Measurements from ENCODE around the gene ACOX2. TPM values are rescaled to one million over a fixed set of nuclear protein-coding genes. Genes with fewer than 3 reads are reported as not detected.

Gene ACOX2
- total and polyA plus RNA-seq, 2 of the 13 experiments (the other 11 are each of a cell fraction or from before 2014, with no cell fraction given), result 42.6 to 98.5 TPM

DNA sequence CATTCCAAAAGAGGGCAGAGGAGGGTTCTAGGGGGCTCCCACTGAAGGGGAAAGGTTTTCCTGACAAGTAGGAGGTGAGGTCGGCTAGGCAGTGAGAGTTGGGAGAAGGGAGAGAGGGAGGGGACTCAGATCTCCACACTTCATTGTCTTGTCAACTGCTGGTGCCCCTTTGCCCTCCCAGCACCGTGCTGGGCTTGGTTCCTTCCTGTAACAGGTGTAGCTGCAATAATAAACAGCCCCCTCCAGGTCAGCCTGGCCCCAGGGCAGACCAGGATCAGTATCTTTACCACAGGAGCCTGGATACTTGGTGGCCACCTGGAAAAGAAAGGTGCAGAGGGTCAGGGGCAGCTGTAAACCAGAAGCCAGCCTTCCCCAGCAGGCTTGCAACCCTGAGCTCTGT, 48.0 kb downstream of the ACOX2 start:
- ATAC-seq, result no peak
- Histone ChIP-seq H4K20me1 (ENCODE audit: insufficient read depth, low read length) (0 out of 2 replicates have a peak, but pooled peaks cover 3% of the 10 kb centered on the region), H3K4me1 (ENCODE audit: insufficient read depth, low read length) (peaks cover 84% of the 10 kb centered on the region), H3K79me2 (ENCODE audit: insufficient read depth, low read length) (peaks cover 17% of the 10 kb centered on the region), H3K4me3 (replicated peaks in 1 of 3; ENCODE audit: insufficient read depth in 1 of 3, low read depth in 2 of 3, low read length in 3 of 3) (peak overlapping the region in 1 of 3 experiments; percentile 27; a peak in 1 of 6 replicates), H3K36me3 (replicated peaks in 1 of 2; ENCODE audit: control insufficient read depth in 1 of 2, insufficient read depth in 2 of 2, low read length in 2 of 2) (no peaks in the 10 kb centered on the region), H3K27ac (ENCODE audit: extremely low read length, insufficient read depth, low read length) (no peak overlapping the region), H2AFZ (ENCODE audit: low read length) (no peak overlapping the region), H3K9me3 (ENCODE audit: low read length) (no peaks in the 10 kb centered on the region), H3K27me3 (ENCODE audit: control insufficient read depth in 1 of 2, insufficient read depth in 2 of 2, low read length in 2 of 2) (peaks cover 0 to 2% of the 10 kb centered on the region in 2 experiments; a peak in 3 of 5 replicates), H3K4me2 (ENCODE audit: low read depth, low read length) (peak overlapping the region; percentile 54), H3K9ac (ENCODE audit: insufficient read depth, low read depth, low read length) (peak overlapping the region; percentile 8; the same call in 1 of the 2 replicates)
- in situ Hi-C loops (cut with HindIII; ENCODE audit: extremely low pct_ligation_motif_present, low pct_unique_long_range_greater_than_20kb) (no loop called here), intact Hi-C loops (cut with micrococcal nuclease; ENCODE audit: unreplicated experiment) (no loop called here)
- ChIA-PET CTCF (ENCODE audit: low intra/inter-chr PET ratio, low total read pairs) (no interaction called here), POLR2A (interaction anchor here (0.7 to 1.2 kb wide), 2 partner anchors 14 to 56 kb away, joined by 3 read pairs; partner anchors contain the start of gene PDHB)
- no peak for DNase-seq (ENCODE audit: low spot score)
- BruUV-seq (replicated peaks), result no TSS peak
- no peak for FAIRE-seq
- WGBS (ENCODE audit: low lambda C conversion rate), result 0% methylated on average over 2 of the region's 2 CpGs
- TF ChIP-seq AHR (CRISPR knock-in tag; IDR thresholded peaks at IDR 0.05), result no peak
- TF ChIP-seq SAP130 (CRISPR knock-in tag; IDR thresholded peaks at IDR 0.05; ENCODE audit: low read depth), result no peak
- no peak for TF ChIP-seq TBL1XR1 (IDR thresholded peaks at IDR 0.05; ENCODE audit: borderline replicate concordance, low read length, partially characterized antibody)
- no peak for TF ChIP-seq SP5 (CRISPR knock-in tag; IDR thresholded peaks at IDR 0.05; ENCODE audit: borderline replicate concordance, low read depth)
- 0 out of 2 replicates have a peak, but pooled peaks have one; percentile 16 for TF ChIP-seq SALL1 (CRISPR knock-in tag; IDR thresholded peaks at IDR 0.05)
- TF ChIP-seq ZBTB7B (CRISPR knock-in tag; IDR thresholded peaks at IDR 0.05), result no peak
- no peak for TF ChIP-seq MEF2D (CRISPR knock-in tag; IDR thresholded peaks at IDR 0.05)
- no peak for TF ChIP-seq ZNF841 (CRISPR knock-in tag; IDR thresholded peaks at IDR 0.05; ENCODE audit: borderline replicate concordance)
- TF ChIP-seq GTF2F1 (IDR thresholded peaks at IDR 0.05; ENCODE audit: low read length), result no peak
- TF ChIP-seq ZNF12 (CRISPR knock-in tag; IDR thresholded peaks at IDR 0.05), result peak; percentile 96
- TF ChIP-seq ZNF567 (CRISPR knock-in tag; IDR thresholded peaks at IDR 0.05; ENCODE audit: borderline replicate concordance), result no peak
- TF ChIP-seq ZNF883 (CRISPR knock-in tag; IDR thresholded peaks at IDR 0.05; ENCODE audit: not compliant biosample characterization), result no peak
- no peak for TF ChIP-seq NBN (conservative IDR thresholded peaks at IDR 0.05)
- TF ChIP-seq PTBP1 (IDR thresholded peaks at IDR 0.05; ENCODE audit: low read depth, low read length, poor library complexity, severe bottlenecking), result no peak
- no peak for TF ChIP-seq ZNF660 (CRISPR knock-in tag; IDR thresholded peaks at IDR 0.05; ENCODE audit: borderline replicate concordance, low read depth)
- TF ChIP-seq ATRX (CRISPR knock-in tag; IDR thresholded peaks at IDR 0.05; ENCODE audit: borderline replicate concordance), result no peak
- TF ChIP-seq U2AF1 (optimal IDR thresholded peaks at IDR 0.05; ENCODE audit: low read depth, low read length), result no peak
- no peak for TF ChIP-seq ZNF772 (CRISPR knock-in tag; IDR thresholded peaks at IDR 0.05)
- no peak for TF ChIP-seq ZNF431 (CRISPR knock-in tag; IDR thresholded peaks at IDR 0.05; ENCODE audit: borderline replicate concordance, low read depth)
- TF ChIP-seq SIX4 (CRISPR knock-in tag; IDR thresholded peaks at IDR 0.05), result no peak
- no peak for TF ChIP-seq ZNF260 (CRISPR knock-in tag; IDR thresholded peaks at IDR 0.05; ENCODE audit: borderline replicate concordance, low read depth)
- no peak for TF ChIP-seq ZNF75D (CRISPR knock-in tag; IDR thresholded peaks at IDR 0.05; ENCODE audit: borderline replicate concordance)
- 0 out of 2 replicates have a peak, but pooled peaks have one; percentile 59 for TF ChIP-seq ZKSCAN5 (CRISPR knock-in tag; IDR thresholded peaks at IDR 0.05)
- no peak for TF ChIP-seq POLR2A (IDR thresholded peaks at IDR 0.05; ENCODE audit: insufficient read depth in 1 of 2, low read depth in 2 of 2, low read length in 2 of 2)
- no peak for TF ChIP-seq SOX13 (IDR thresholded peaks at IDR 0.05)
- 0 out of 4 replicates have a peak, but pooled peaks of 1 of the 2 experiments have one; percentile 7 for TF ChIP-seq SOX13 (CRISPR knock-in tag; conservative IDR thresholded peaks at IDR 0.05 in 1 of 2, IDR thresholded peaks at IDR 0.05 in 1 of 2)
- TF ChIP-seq, protein P1, sequence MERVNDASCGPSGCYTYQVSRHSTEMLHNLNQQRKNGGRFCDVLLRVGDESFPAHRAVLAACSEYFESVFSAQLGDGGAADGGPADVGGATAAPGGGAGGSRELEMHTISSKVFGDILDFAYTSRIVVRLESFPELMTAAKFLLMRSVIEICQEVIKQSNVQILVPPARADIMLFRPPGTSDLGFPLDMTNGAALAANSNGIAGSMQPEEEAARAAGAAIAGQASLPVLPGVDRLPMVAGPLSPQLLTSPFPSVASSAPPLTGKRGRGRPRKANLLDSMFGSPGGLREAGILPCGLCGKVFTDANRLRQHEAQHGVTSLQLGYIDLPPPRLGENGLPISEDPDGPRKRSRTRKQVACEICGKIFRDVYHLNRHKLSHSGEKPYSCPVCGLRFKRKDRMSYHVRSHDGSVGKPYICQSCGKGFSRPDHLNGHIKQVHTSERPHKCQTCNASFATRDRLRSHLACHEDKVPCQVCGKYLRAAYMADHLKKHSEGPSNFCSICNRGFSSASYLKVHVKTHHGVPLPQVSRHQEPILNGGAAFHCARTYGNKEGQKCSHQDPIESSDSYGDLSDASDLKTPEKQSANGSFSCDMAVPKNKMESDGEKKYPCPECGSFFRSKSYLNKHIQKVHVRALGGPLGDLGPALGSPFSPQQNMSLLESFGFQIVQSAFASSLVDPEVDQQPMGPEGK (CRISPR knock-in tag; IDR thresholded peaks at IDR 0.05), result 0 out of 2 replicates have a peak, but pooled peaks have one; percentile 21
- TF ChIP-seq TAF1 (CRISPR knock-in tag; IDR thresholded peaks at IDR 0.05), result no peak
- TF ChIP-seq GATAD2A (CRISPR knock-in tag; IDR thresholded peaks at IDR 0.05), result no peak
